ENCODE data around the gene FPGS. TPM values are rescaled to one million over a fixed set of nuclear protein-coding genes. Genes with fewer than 3 reads are reported as not detected.
A peak's percentile ranks its signal among the peaks of the same experiment; 100 is the strongest.

The FPGS gene, protein sequence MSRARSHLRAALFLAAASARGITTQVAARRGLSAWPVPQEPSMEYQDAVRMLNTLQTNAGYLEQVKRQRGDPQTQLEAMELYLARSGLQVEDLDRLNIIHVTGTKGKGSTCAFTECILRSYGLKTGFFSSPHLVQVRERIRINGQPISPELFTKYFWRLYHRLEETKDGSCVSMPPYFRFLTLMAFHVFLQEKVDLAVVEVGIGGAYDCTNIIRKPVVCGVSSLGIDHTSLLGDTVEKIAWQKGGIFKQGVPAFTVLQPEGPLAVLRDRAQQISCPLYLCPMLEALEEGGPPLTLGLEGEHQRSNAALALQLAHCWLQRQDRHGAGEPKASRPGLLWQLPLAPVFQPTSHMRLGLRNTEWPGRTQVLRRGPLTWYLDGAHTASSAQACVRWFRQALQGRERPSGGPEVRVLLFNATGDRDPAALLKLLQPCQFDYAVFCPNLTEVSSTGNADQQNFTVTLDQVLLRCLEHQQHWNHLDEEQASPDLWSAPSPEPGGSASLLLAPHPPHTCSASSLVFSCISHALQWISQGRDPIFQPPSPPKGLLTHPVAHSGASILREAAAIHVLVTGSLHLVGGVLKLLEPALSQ
- 58.1 to 61.4 TPM (median 58.2 TPM) in 3 replicates for total RNA-seq

DNA sequence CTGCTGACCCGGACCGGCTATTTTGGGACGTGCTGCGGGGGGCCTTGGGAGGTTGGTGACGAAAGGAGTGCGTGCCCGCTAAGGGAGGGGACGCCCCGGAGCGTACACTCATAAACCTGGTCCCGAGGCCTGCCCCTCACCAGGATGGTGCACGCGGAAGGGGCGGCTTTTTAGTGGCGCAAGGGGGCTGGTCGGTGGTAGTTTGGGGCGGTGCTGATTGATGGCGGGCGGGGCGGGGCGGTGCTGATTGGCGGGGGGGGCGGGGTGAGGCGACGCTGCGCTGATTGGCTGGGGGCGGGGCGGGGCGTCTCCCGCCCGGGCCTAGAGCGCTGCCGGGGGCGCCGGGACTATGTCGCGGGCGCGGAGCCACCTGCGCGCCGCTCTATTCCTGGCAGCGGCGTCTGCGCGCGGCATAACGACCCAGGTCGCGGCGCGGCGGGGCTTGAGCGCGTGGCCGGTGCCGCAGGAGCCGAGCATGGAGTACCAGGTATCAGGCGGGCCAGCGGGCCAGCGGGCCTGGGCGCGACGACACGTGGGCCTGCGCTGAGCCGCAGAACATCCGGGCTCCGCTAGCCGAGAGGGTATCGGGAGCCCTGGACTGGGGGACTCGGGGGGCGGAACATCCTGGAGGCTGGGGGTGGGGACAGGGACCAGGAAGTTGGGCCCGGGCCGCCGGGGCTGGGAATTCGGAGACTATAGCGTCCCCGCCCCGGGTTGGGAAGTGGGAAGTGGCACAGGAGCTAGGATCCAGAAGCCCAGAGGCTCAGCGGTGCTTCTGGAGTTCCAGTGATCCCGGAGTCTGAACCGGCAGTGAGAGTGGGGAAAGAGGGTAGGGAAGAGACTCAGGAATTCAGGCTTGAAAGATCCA is at the start of gene FPGS:
TSS of gene FPGS (plus strand) at position 307 of the 868 bp plus-strand sequence. CDS start at position 350, 43 bp downstream.
- H3K36me3 Mint-ChIP-seq = peaks cover 8% of the 10 kb centered on the region
- no peaks in the 10 kb centered on the region for H3K9me3 Mint-ChIP-seq
- H3K4me3 Mint-ChIP-seq = peak within 1 kb of the TSS; percentile 87
- no peaks in the 10 kb centered on the region for H3K27me3 Mint-ChIP-seq (ENCODE audit: low read depth)
- DNase-seq (ENCODE audit: low spot score in 2 of 2, unreplicated experiment in 2 of 2) = peak; percentile 68 to 79
- H3K4me1 Mint-ChIP-seq = peaks cover 14% of the 10 kb centered on the region
- TF ChIP-seq, protein P1, sequence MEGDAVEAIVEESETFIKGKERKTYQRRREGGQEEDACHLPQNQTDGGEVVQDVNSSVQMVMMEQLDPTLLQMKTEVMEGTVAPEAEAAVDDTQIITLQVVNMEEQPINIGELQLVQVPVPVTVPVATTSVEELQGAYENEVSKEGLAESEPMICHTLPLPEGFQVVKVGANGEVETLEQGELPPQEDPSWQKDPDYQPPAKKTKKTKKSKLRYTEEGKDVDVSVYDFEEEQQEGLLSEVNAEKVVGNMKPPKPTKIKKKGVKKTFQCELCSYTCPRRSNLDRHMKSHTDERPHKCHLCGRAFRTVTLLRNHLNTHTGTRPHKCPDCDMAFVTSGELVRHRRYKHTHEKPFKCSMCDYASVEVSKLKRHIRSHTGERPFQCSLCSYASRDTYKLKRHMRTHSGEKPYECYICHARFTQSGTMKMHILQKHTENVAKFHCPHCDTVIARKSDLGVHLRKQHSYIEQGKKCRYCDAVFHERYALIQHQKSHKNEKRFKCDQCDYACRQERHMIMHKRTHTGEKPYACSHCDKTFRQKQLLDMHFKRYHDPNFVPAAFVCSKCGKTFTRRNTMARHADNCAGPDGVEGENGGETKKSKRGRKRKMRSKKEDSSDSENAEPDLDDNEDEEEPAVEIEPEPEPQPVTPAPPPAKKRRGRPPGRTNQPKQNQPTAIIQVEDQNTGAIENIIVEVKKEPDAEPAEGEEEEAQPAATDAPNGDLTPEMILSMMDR (IDR thresholded peaks at IDR 0.05; ENCODE audit: unreplicated experiment) = no peak
- peak within 1 kb of the TSS; percentile 93 for H3K27ac Mint-ChIP-seq

DNA sequence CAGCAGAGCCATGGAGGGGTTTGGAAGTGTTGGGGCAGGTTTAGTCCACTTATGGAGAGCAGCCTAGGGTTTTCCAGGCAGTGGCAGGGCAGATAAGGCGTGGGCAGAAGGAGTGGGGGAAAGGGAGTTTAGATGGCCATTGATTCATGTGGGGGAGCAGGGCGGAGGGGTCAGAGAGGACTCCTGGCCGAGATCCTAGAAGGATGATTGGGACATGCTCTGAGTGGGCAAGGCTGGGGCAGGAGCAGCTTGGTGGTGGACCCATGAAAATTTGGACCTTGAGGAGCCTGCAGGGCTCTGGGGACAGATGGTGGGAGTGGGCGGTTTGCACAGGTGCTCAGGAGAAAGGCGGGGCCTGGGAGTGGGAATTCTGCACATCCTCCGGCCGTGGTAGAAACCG is 49.5 kb upstream of the FPGS start:
- Mint-ChIP-seq H3K4me1 (no peaks in the 10 kb centered on the region), H3K27me3 (ENCODE audit: low read depth) (peaks cover 65% of the 10 kb centered on the region), H3K27ac (no peak overlapping the region), H3K4me3 (no peak overlapping the region), H3K9me3 (no peaks in the 10 kb centered on the region), H3K36me3 (no peaks in the 10 kb centered on the region)
- DNase-seq (ENCODE audit: low spot score in 2 of 2, unreplicated experiment in 2 of 2) = no peak
- TF ChIP-seq, protein P1 (IDR thresholded peaks at IDR 0.05; ENCODE audit: unreplicated experiment) = no peak

DNA sequence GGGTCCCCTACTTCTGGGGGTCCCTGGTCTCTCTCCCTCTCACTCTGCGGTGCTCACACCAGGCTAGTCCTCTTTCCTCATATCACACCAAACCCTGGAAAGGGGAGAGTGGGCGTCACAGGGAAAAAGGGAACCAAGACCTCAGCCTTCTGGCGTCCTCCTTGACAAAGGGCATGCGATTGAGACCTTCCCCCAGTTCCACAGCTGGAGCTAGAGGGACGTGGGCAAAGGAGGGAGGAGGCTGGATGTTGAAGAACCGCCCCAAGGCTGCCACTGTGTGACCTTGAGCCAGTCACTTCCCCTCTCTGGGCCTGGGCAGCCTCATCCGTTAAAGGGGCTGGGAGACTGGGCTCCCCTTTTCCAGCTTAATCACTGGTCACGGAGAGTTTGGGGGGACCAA is 49.1 kb upstream of the FPGS start:
- Mint-ChIP-seq H3K9me3 (no peaks in the 10 kb centered on the region), H3K4me1 (no peaks in the 10 kb centered on the region), H3K27ac (no peak overlapping the region), H3K4me3 (no peak overlapping the region), H3K36me3 (no peaks in the 10 kb centered on the region), H3K27me3 (ENCODE audit: low read depth) (peaks cover 67% of the 10 kb centered on the region)
- TF ChIP-seq, protein P1 (IDR thresholded peaks at IDR 0.05; ENCODE audit: unreplicated experiment) = no peak
- DNase-seq (ENCODE audit: low spot score in 2 of 2, unreplicated experiment in 2 of 2) = no peak

DNA sequence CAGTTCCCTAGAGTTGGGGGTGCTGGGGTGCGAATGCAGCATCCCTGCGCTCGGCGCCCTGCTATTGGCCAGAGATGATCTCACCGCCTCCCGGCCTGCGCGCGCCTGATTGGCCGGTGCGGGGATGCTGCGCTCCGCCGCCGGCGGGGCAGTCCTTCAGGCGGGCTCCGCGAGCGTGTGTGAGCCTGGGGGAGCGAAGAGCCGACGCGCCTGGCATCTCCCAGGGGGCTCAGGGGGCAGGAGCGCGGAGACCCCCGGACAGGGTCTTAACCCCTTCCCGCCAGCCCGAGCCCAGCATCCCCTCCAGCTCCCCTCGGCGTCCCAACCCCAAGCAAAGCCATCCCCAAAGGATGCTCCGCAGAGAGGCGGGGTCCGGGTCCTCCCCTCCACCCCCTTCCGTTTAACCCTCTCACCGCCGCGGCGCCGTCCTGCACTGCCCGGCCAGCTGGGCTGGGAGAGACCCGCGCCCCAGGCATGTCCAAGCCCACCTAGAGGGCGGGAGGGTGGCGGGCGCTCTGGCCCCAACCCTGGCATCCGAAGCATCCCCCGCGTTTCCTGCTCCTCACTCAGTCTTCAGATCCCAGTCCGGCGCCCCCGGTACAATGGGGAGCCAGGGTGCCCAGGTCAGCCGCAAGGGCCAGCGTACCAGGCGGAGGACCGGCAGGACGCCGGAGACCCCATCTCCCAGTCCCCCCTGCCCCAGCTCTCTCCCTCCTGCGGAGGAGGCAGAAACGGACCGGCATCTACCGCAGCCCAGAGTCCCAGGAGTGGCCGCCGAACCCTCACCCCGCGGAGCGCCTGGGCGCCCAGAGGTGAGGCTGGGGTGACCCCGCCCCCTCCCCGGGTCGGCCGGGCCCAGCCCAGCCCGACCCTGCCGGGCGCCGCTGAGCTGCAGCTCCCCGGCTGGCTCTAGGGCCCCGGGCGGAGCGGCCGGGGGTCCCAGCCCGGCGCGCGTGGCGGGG is 48.3 kb upstream of the FPGS start:
- DNase-seq (ENCODE audit: low spot score in 2 of 2, unreplicated experiment in 2 of 2) = no peak
- TF ChIP-seq, protein P1 (IDR thresholded peaks at IDR 0.05; ENCODE audit: unreplicated experiment) = no peak
- H3K9me3 Mint-ChIP-seq = no peaks in the 10 kb centered on the region
- H3K36me3 Mint-ChIP-seq = no peaks in the 10 kb centered on the region
- H3K4me3 Mint-ChIP-seq = peak overlapping the region; percentile 4
- no peak overlapping the region for H3K27ac Mint-ChIP-seq
- H3K4me1 Mint-ChIP-seq = no peaks in the 10 kb centered on the region
- peaks cover 70% of the 10 kb centered on the region for H3K27me3 Mint-ChIP-seq (ENCODE audit: low read depth)
